Dedifferentiated amniotic fluid mesenchymal stem cell (primary cell): ENCODE results near the gene KCTD5.
"Not testable (repeated sequence)": the region's sequence is repeated elsewhere in the genome, so short reads cannot be mapped to it uniquely, and the experiment has no call there.

Experiments
- DNase-seq: peaks from one replicate; pipeline ENCODE4 v3.0.0-alpha.2; 2016; ENCODE audit errors: extremely low spot score

Gene KCTD5

GRCh38 chr16:2671741-2672140 lies 10.6 kb upstream of the KCTD5 start:
- no peak for DNase-seq

- peak; percentile 91 for DNase-seq
These were observed 9.0 kb upstream of the KCTD5 start for GRCh38 chr16:2673066-2673999.

GRCh38 chr16:2675021-2675420 lies 7.3 kb upstream of the KCTD5 start:
- no peak for DNase-seq

- DNase-seq = no peak
These were observed 6.6 kb upstream of the KCTD5 start for GRCh38 chr16:2675714-2676113.

- DNase-seq = not testable (repeated sequence)
These were observed 5.4 kb upstream of the KCTD5 start for GRCh38 chr16:2676937-2677336.

GRCh38 chr16:2678206-2678965 lies 3.9 kb upstream of the KCTD5 start:
- DNase-seq = not testable (repeated sequence)

- DNase-seq = not testable (repeated sequence)
These were observed 2.4 kb upstream of the KCTD5 start for GRCh38 chr16:2679902-2680301.

GRCh38 chr16:2680360-2680759 lies 2.0 kb upstream of the KCTD5 start:
- not testable (repeated sequence) for DNase-seq

- peak; percentile 24 for DNase-seq
These were observed 718 bp downstream of the KCTD5 start for GRCh38 chr16:2683041-2683440.

GRCh38 chr16:2686075-2686474 lies 3.8 kb downstream of the KCTD5 start:
- DNase-seq = not testable (repeated sequence)

GRCh38 chr16:2686912-2687507 lies 4.7 kb downstream of the KCTD5 start:
- no peak for DNase-seq

GRCh38 chr16:2687531-2688308 lies 5.4 kb downstream of the KCTD5 start:
- DNase-seq = no peak

GRCh38 chr16:2689422-2689821 lies 7.1 kb downstream of the KCTD5 start:
- not testable (repeated sequence) for DNase-seq

- DNase-seq = no peak
These were observed 7.9 kb downstream of the KCTD5 start for GRCh38 chr16:2689968-2690801.

- no peak for DNase-seq
These were observed 8.5 kb downstream of the KCTD5 start for GRCh38 chr16:2690852-2691251.

- no peak for DNase-seq
These were observed 9.3 kb downstream of the KCTD5 start for GRCh38 chr16:2691491-2692248.

- DNase-seq = no peak
These were observed 10.1 kb downstream of the KCTD5 start for GRCh38 chr16:2692251-2692947.

GRCh38 chr16:2692948-2693651 lies 10.8 kb downstream of the KCTD5 start:
- DNase-seq = no peak
